PC-3 (cell line): Measurements from ENCODE around the gene BSG.
A peak's percentile ranks its signal among the peaks of the same experiment; 100 is the strongest.

Experiments
- EZH2 ChIP-seq: fragments of 300-600 bp; sonication (generic); IDR thresholded peaks from one replicate; pipeline ENCODE4 v1.6.1; 2017; ENCODE audit warnings: antibody characterized with exemption, mild to moderate bottlenecking, low read length; ENCODE audit not compliant: unreplicated experiment
- EZH2phosphoT487 ChIP-seq: fragments of 300-600 bp; sonication (generic); IDR thresholded peaks from 2 replicates; pipeline ENCODE4 v1.6.1; 2018; ENCODE audit warnings: mild to moderate bottlenecking, antibody characterized with exemption, low read length, borderline replicate concordance
- TF ChIP-seq, protein P1 (sequence below): fragments of 300-600 bp; sonication (generic); conservative IDR thresholded peaks from 2 replicates; pipeline ENCODE4 v1.5.1; 2017; ENCODE audit warnings: antibody characterized with exemption, low read depth, mild to moderate bottlenecking, low read length

DNA sequence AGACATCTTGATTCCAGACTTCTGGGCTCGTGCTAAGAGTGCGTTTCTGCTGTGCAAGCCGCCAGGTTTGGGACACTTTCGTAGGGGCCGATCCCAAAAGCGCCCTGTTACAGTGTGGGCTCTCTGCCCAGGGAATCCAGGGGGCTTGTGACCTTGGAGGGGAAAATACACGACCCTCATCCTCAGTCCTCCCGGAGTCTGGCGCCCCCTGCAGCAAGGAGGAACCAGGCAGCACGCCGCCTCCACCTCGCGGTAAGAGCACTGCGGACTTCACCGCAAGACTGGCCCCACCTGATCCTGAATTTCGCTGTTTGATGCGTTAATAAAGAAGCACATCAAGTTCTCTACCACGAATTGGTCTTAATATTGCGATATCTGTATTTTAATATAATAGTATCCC lies 55.8 kb downstream of the BSG start:
- TF ChIP-seq, protein P1, sequence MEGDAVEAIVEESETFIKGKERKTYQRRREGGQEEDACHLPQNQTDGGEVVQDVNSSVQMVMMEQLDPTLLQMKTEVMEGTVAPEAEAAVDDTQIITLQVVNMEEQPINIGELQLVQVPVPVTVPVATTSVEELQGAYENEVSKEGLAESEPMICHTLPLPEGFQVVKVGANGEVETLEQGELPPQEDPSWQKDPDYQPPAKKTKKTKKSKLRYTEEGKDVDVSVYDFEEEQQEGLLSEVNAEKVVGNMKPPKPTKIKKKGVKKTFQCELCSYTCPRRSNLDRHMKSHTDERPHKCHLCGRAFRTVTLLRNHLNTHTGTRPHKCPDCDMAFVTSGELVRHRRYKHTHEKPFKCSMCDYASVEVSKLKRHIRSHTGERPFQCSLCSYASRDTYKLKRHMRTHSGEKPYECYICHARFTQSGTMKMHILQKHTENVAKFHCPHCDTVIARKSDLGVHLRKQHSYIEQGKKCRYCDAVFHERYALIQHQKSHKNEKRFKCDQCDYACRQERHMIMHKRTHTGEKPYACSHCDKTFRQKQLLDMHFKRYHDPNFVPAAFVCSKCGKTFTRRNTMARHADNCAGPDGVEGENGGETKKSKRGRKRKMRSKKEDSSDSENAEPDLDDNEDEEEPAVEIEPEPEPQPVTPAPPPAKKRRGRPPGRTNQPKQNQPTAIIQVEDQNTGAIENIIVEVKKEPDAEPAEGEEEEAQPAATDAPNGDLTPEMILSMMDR: peak; percentile 53
- TF ChIP-seq EZH2phosphoT487 (no peak), EZH2 (no peak)
